HG02870 (cell line): Measurements from ENCODE around the gene CPSF3.
A peak's percentile ranks its signal among the peaks of the same experiment; 100 is the strongest.

Source experiments
- ATAC-seq: cut with Tn5 transposase; IDR thresholded peaks from one replicate; pipeline ENCODE4 v1.9.1; 2021; ENCODE audit warnings: mild to moderate bottlenecking, moderate library complexity; ENCODE audit not compliant: unreplicated experiment

Gene CPSF3

GRCh38 chr2:9416962-9417316 is 6.5 kb upstream of the CPSF3 start:
- no peak for ATAC-seq

GRCh38 chr2:9417725-9418124 is 5.7 kb upstream of the CPSF3 start:
- ATAC-seq: no peak

GRCh38 chr2:9418746-9419145 is 4.7 kb upstream of the CPSF3 start:
- no peak for ATAC-seq

DNA sequence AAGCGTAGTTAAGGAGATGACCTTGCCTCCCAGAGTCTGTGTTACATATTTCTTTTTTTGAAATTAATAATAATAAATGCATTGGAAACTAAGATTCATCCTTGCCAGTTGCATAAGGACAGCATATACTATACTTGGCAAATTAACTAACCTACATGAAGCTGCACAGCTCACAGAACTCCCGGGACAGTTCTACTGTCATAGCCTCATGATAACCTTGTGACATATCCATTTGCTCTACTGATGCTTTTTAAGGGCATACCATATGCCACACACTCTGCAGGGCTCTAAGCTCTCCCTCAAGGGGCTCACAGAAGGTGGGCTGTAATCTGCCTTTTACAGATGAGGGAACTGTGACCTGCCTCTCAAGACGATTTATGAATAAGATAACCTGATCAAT is 3.9 kb upstream of the CPSF3 start:
- ATAC-seq: no peak

DNA sequence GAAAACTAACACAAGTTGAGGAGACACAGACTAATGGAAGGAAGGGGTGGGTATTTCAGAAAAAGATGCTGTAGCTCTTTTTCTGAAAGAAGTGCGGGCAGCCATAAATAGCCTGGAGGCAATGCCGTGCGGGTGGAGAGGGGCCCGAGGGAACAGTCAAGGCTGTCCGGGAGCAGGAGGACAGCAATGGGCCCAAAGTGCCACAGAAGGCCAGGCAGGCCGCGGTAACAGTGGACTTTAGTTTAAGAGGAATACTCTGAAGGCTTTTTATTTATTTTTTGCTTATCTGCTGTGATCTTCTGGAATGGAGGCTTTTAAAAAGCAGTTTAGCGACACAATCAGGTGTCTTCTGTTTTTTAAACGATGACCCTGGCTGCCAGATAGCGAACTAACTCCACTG is 3.0 kb upstream of the CPSF3 start:
- ATAC-seq: no peak

GRCh38 chr2:9422321-9423099 is 944 bp upstream of the CPSF3 start:
- peak; percentile 30 for ATAC-seq

GRCh38 chr2:9423922-9424272 is 443 bp downstream of the CPSF3 start:
- ATAC-seq: peak; percentile 8

- no peak for ATAC-seq
Observed at GRCh38 chr2:9424447-9425164, 1.2 kb downstream of the CPSF3 start.

- no peak for ATAC-seq
Observed at GRCh38 chr2:9428965-9429577, 5.6 kb downstream of the CPSF3 start.

GRCh38 chr2:9430316-9431293 is 7.2 kb downstream of the CPSF3 start:
- ATAC-seq: no peak

DNA sequence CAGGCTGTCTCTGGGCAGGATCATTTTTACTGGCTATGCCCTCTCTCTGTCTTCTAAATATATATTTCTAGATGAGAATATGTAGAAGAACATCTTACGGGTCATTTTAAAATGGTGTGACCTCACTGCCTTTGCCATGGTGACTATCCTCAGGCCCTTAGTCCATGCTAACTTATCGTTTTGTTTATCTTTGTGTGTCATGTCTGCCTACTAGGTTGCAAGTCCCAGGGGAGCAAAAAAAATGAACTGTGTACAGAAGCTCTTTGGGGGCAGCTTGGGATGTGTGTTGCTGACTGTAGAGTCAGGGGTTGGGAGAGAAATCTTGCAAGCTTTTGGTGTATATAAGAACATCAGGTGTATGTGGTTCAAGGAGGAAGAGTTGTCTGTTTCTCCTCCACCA is 11.0 kb downstream of the CPSF3 start:
- no peak for ATAC-seq

- no peak for ATAC-seq
Observed at GRCh38 chr2:9439536-9439935, 16.1 kb downstream of the CPSF3 start.

GRCh38 chr2:9440058-9440727 is 16.7 kb downstream of the CPSF3 start:
- ATAC-seq: no peak

GRCh38 chr2:9441556-9441955 is 18.1 kb downstream of the CPSF3 start:
- ATAC-seq: no peak

DNA sequence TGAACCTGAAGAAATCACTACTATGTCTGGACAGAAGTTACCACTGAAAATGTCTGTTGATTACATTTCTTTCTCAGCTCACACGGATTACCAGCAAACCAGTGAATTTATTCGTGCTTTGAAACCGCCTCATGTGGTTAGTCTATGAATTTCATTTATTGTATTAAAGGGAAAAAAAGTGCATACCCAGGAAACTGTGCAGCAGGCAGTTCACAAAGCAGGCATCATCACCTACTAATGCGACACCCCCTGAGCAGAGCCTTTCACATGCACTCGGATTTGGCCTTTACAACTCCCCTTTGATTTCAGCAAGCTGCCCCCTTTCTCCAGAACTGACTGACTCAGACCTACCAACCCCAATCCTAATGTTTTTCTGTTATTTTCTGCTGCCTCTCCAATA is 20.1 kb downstream of the CPSF3 start:
- no peak for ATAC-seq

DNA sequence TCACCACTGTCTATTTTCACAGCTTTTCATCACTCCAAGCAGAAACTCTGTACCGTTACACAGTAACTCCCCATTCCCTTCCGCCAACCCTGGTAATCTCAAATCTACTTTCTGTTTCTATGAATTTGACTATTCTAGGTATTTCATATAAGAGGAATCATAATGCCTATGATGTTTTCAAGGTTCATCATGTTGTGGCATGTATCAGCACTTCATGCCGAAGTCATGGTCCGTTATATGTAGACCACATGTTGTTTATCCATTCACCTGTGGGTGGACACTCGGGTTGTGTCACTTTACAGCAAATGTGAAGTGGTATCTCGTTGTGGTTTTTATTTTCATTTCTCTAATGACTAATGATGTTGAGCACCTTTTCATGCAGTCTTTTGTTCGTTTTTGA is 21.6 kb downstream of the CPSF3 start:
- ATAC-seq: no peak

GRCh38 chr2:9451231-9451630 is 27.8 kb downstream of the CPSF3 start:
- no peak for ATAC-seq

DNA sequence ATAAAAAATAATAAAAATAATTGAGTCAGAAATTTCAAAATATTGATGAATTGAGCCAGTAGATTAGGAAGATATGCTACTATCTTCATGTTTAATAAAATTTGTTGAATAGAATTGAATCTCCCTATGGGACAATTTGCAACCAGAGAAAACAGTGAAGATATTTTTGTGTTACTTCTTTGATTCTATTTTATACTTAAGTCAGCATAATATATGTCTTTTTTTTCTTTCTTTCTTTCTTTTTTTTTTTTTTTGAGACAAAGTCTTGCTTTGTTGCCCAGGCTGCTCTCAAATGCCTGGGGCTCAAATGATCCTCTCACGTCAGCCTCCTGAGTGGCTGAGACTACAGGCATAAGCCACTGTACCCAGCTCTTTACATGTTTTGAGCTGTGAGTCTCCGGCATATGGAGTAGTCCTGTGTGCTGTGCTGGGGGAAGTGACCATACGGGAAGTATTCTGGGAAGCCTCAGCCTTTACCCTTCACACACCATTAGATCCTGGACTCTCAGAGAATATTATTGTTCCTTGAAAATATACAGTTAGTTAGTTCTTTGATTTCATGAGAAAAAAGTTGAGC is 37.1 kb downstream of the CPSF3 start:
- ATAC-seq: no peak

GRCh38 chr2:9461079-9461478 is 37.6 kb downstream of the CPSF3 start:
- ATAC-seq: no peak

DNA sequence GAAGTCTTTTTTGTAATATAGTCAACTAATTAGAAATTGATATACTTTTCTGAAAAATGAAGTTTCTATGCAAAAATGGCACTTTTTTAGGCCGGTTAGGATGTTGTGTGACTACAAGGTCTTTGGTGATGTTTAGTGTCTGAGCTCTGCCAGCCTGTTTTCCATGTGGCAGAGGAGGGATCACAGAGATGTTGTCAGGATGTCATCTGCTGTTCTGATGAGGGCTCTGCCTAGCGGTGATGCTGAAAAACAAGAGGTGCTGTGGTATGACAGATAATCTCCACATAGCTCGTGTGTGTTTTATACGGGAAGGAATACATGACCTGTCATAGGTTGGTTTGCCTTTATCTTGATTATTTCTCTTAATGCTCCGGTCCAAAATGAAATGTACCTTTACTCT is 38.9 kb downstream of the CPSF3 start:
- no peak for ATAC-seq
